Panc1 (cell line): ENCODE results near the gene RAC3. TPM values are rescaled to one million over a fixed set of nuclear protein-coding genes. Genes with fewer than 3 reads are reported as not detected.

ENCODE experiments used
- ATAC-seq: fragments of 200-7000 bp; cut with Tn5 transposase; 2 replicates; pipeline ENCODE4 v1.9.1; 2020; ENCODE audit warnings: mild to moderate bottlenecking, moderate library complexity
- BruUV-seq: library from RNA; stranded (reverse); fragments of 400-500 nt; replicated peaks from 2 replicates; lab custom pipeline; 2021; lab: Mats Ljungman, UMichigan
- CTCF ChIA-PET: fragments of 300-600 bp; sonication (Branson Sonifier 250); formaldehyde crosslinking; loops from one replicate; lab custom pipeline; 2022; ENCODE audit warnings: antibody characterized with exemption; lab: Charles Lee
- POLR2A ChIA-PET: fragments of 300-600 bp; sonication (Branson Sonifier 250); formaldehyde crosslinking; loops from one replicate; lab custom pipeline; 2022; ENCODE audit warnings: antibody characterized with exemption; lab: Charles Lee
- DNase-seq: peaks from one replicate; pipeline ENCODE4 v3.0.0-alpha.2; 2010; ENCODE audit warnings: low read depth, low spot score
- H3K27ac ChIP-seq: 2 replicates; pipeline ENCODE4 v1.5.1; 2011; ENCODE audit warnings: mild to moderate bottlenecking, low read length, inconsistent platforms
- H3K27me3 ChIP-seq: fragments of 200-500 bp; sonication (Bioruptor generic); 2 replicates; pipeline ENCODE4 v1.6.0; 2014; ENCODE audit warnings: low read length, inconsistent platforms; ENCODE audit not compliant: control insufficient read depth, insufficient read depth
- H3K36me3 ChIP-seq: fragments of 200-500 bp; sonication (Bioruptor generic); 2 replicates; pipeline ENCODE4 v1.5.1; 2014; ENCODE audit warnings: inconsistent platforms, mild to moderate bottlenecking, low read length, moderate library complexity; ENCODE audit not compliant: control insufficient read depth, insufficient read depth
- H3K4me1 ChIP-seq: 2 replicates; pipeline ENCODE4 v1.5.1; 2011; ENCODE audit warnings: inconsistent platforms, mild to moderate bottlenecking, low read length, moderate library complexity; ENCODE audit not compliant: control insufficient read depth, insufficient read depth
- H3K4me3 ChIP-seq, 2 experiments: 2 replicates each; pipeline ENCODE4 v1.5.1; 2011 to 2012; ENCODE audit warnings: low read depth in 2 of 2, low read length in 2 of 2, mild to moderate bottlenecking in 2 of 2, inconsistent platforms in 1 of 2, moderate library complexity in 1 of 2
- H3K9me3 ChIP-seq: fragments of 200-500 bp; sonication (Bioruptor generic); 2 replicates; pipeline ENCODE4 v1.5.1; 2014; ENCODE audit warnings: low read depth, mild to moderate bottlenecking, inconsistent platforms, low read length, moderate library complexity; ENCODE audit not compliant: control insufficient read depth, insufficient read depth
- CTCF ChIP-seq: fragments of 450-650 bp; IDR thresholded peaks from 2 replicates; pipeline ENCODE4 v1.5.1; 2017; ENCODE audit warnings: mild to moderate bottlenecking
- POLR2AphosphoS5 ChIP-seq: IDR thresholded peaks from 2 replicates; pipeline ENCODE4 v1.6.1; 2012; ENCODE audit warnings: mild to moderate bottlenecking, low read depth, low read length, moderate library complexity
- REST ChIP-seq, 2 experiments: IDR thresholded peaks; 2 replicates each; pipeline ENCODE4 v1.6.1; 2011 to 2012; ENCODE audit warnings: low read depth in 2 of 2, control low read depth in 1 of 2, low read length in 1 of 2, mild to moderate bottlenecking in 1 of 2, moderate library complexity in 1 of 2; ENCODE audit not compliant: insufficient read depth in 1 of 2
- SIN3A ChIP-seq: IDR thresholded peaks from 2 replicates; pipeline ENCODE4 v1.6.1; 2012; ENCODE audit warnings: low read depth, mild to moderate bottlenecking, low read length, moderate library complexity, borderline replicate concordance; ENCODE audit not compliant: insufficient read depth
- TCF7L2 ChIP-seq: IDR thresholded peaks from 2 replicates; pipeline ENCODE4 v1.6.1; 2011; ENCODE audit warnings: mild to moderate bottlenecking, low read depth, low read length, inconsistent platforms
- in situ Hi-C: cut with HindIII; loops from 2 replicates; pipeline ENCODE4 v1.10.0; 2016; ENCODE audit warnings: low sequenced_read_pairs, low pct_unique_long_range_greater_than_20kb
- intact Hi-C: fragments of 100-400 bp; cut with micrococcal nuclease; formaldehyde crosslinking; loops from one replicate; pipeline ENCODE4 v1.10.0; 2022; ENCODE audit not compliant: unreplicated experiment
- total RNA-seq: library from RNA; stranded (reverse); gene quantifications from one replicate; pipeline ENCODE4 v1.2.1, GENCODE V29; 2021; ENCODE audit not compliant: unreplicated experiment

Gene RAC3
- total RNA-seq, 1 experiment from 2014 or later = 39.4 TPM

DNA sequence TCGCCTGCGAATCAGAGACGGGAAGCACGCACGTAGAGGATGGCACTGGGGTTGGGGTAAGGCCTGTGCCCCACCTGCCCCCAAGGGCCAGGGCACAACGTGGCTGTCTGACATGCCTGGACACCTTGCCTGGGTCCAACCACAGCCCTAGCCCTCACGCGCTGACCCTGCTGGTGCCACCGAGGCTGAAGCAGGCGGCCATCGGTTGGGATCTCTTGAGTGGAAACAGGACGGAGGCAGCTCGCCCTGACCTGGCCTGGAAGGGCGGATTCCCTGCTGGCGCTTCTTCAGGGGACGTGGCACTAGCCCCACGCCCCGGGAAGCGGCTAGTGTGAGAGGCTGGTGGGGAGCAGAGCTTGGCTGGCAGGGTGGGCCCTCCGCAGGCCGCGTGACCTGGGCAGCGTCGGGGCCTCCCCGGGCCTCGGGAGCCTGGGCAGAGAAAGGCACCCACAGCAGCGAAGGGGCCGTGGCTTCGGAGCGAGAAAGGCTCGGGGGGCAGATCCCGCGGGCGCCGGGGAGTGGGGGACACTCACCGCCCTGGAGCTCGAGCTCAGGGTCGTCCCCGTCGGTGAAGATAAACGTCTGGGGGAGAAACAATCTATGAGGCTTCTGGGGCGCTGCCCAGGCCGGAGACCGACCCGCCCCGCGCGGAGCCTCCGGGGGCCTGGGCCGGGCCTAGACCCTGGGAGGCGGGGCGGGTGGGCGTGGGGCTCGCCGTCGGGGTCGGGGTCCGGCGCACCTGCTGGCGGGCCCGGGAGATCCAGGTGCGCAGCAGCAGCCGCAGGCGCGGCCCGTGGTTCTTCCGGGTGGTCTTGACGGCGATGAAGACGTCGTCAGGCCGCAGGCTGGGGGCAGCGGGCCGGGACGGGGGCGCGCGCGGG is 19.5 kb downstream of the RAC3 start:
- Histone ChIP-seq H3K36me3 (peaks cover 9% of the 10 kb centered on the region), H3K4me1 (peaks cover 20% of the 10 kb centered on the region), H3K27me3 (no peaks in the 10 kb centered on the region), H3K27ac (peak overlapping the region; percentile 73), H3K9me3 (no peaks in the 10 kb centered on the region), H3K4me3 (peak overlapping the region; percentile 85 to 99)
- TF ChIP-seq REST (IDR thresholded peaks at IDR 0.05; ENCODE audit: insufficient read depth in 1 of 2, low read depth in 2 of 2, low read length in 1 of 2) = no peak
- TF ChIP-seq POLR2AphosphoS5 = no peak
- TF ChIP-seq TCF7L2 = no peak
- intact Hi-C loops (no loop called here), in situ Hi-C loops (loop anchor here (10.0 kb wide), 1 partner anchor 84 kb away; no protein-coding TSS in a partner anchor)
- ATAC-seq (peak; percentile 5; the same call in 1 of the 2 replicates), DNase-seq (no peak)
- CTCF ChIA-PET = no interaction called here
- no TSS peak for BruUV-seq
- POLR2A ChIA-PET = interaction anchor here (0.6 kb wide), 3 partner anchors 9 to 431 kb away, joined by 3 to 4 read pairs (median 4); no protein-coding TSS in a partner anchor

DNA sequence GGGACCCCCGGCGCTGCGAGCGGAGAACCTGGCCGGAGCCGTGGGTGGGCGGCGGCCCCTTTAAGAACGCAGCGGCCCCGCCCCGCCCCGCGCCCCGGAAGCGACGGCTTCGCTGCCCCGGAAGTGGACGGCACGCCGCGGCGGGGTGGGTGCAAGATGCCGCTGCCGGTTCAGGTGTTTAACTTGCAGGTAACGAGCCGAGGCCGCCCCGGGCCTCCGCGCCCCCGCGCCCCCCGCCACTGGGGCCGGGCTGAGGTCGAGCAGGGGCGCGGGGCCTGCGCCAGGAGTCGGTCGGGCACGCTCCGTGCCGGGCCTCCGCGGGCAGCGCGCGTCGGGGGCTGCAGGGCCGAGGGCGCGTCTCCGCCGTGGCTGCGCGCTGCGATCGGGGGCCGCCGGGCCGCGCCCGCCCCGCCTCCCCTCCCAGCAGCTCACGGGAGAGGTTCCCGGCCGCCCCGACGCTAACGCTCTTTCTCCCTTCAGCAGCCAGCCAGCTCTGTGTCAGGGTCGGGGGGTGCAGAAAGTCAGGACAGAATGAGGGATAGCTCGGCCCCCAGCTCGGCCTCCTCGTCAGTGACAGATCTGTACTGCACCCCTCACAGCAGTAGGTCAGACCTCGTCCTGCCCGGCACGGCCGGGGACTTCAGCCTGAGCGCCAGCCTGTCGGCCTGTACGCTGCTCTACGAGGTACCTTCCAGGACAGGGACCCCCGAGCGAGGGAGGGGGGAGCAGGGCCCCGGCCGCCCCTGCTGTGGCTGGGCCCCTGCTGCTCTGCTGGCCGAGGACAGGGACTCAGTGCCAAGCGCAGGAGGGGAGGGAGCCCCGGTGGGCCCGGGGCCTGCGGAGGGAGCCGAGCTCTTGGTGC is 20.5 kb downstream of the RAC3 start, which contains the start of the genes GPS1 and RFNG:
Gene GPS1, plus strand, starts transcription at position 123 of the 862 bp plus-strand sequence. Its CDS starts 34 bp downstream, at position 157.
Gene RFNG, minus strand, starts transcription at position 36 of the 862 bp plus-strand sequence. CDS start 45 bp downstream, outside the sequence.
- peak within 1 kb of the TSS; percentile 85 to 99 for H3K4me3 ChIP-seq
- no peaks in the 10 kb centered on the region for H3K27me3 ChIP-seq
- intact Hi-C loops = no loop called here
- ATAC-seq (peak; percentile 86), DNase-seq (no peak)
- ChIA-PET POLR2A (interaction anchor here (0.6 kb wide), 1 partner anchor 21 kb away, joined by 4 read pairs; no protein-coding TSS in a partner anchor), CTCF (interaction anchor here (0.5 kb wide), 1 partner anchor 99 kb away, joined by 3 read pairs; no protein-coding TSS in a partner anchor)
- in situ Hi-C loops = loop anchor here (10.0 kb wide), 1 partner anchor 83 kb away; no protein-coding TSS in a partner anchor
- peaks cover 9% of the 10 kb centered on the region for H3K36me3 ChIP-seq
- peaks cover 21% of the 10 kb centered on the region for H3K4me1 ChIP-seq
- H3K27ac ChIP-seq = peak within 1 kb of the TSS; percentile 82
- BruUV-seq = TSS peak; percentile 67
- TF ChIP-seq REST (IDR thresholded peaks at IDR 0.05; ENCODE audit: insufficient read depth in 1 of 2, low read depth in 2 of 2, low read length in 1 of 2) = no peak
- peak; percentile 95; the same call in 1 of the 2 replicates for TF ChIP-seq SIN3A
- no peak for TF ChIP-seq CTCF
- TF ChIP-seq POLR2AphosphoS5 = peak; percentile 48; the same call in 1 of the 2 replicates
- H3K9me3 ChIP-seq = no peaks in the 10 kb centered on the region
